K562 (cell line): ENCODE data around the gene ALDOC. TPM values are rescaled to one million over a fixed set of nuclear protein-coding genes. Genes with fewer than 3 reads are reported as not detected.

Source experiments
- BCOR ChIP-seq: fragments of 450-650 bp; IDR thresholded peaks from 2 replicates; pipeline ENCODE4 v1.6.1; 2016
- BDP1 ChIP-seq: IDR thresholded peaks from 3 replicates; pipeline ENCODE4 v1.6.1; 2011; ENCODE audit not compliant: insufficient read length, insufficient read depth
- BRCA1 ChIP-seq, 2 experiments: fragments of 450-650 bp in 1 of 2; sonication (generic) in 1 of 2; formaldehyde crosslinking in 1 of 2; IDR thresholded peaks; 2 replicates each; pipeline versions ENCODE4 v1.5.0 to v1.6.1; 2017 to 2020; ENCODE audit warnings: mild to moderate bottlenecking in 1 of 2, missing genetic modification reagents in 1 of 2
- CBX5 ChIP-seq: IDR thresholded peaks from 2 replicates; pipeline ENCODE4 v1.6.1; 2014; ENCODE audit warnings: low read depth, borderline replicate concordance
- CHD4 ChIP-seq: fragments of 200-600 bp; sonication (generic); IDR thresholded peaks from 3 replicates; pipeline ENCODE4 v1.6.1; 2012; ENCODE audit warnings: low read depth, mild to moderate bottlenecking, mixed read lengths, low read length, inconsistent platforms; ENCODE audit not compliant: insufficient read depth, insufficient replicate concordance, poor library complexity, severe bottlenecking
- ETS1 ChIP-seq: conservative IDR thresholded peaks from 2 replicates; pipeline ENCODE4 v1.6.1; 2011; ENCODE audit warnings: low read depth, mild to moderate bottlenecking, low read length; ENCODE audit not compliant: control insufficient read depth
- HINFP ChIP-seq: fragments of 450-650 bp; conservative IDR thresholded peaks from 2 replicates; pipeline ENCODE4 v1.6.1; 2016; ENCODE audit warnings: missing genetic modification characterization, low read depth, mild to moderate bottlenecking, control low read depth, missing compliant biosample characterization
- L3MBTL2 ChIP-seq: fragments of 450-650 bp; IDR thresholded peaks from 2 replicates; pipeline ENCODE4 v1.6.1; 2016; ENCODE audit warnings: mild to moderate bottlenecking, moderate library complexity
- MCM7 ChIP-seq, 2 experiments: fragments of 450-650 bp; IDR thresholded peaks; 2 replicates each; pipeline ENCODE4 v1.6.1; 2016 to 2018
- MEF2A ChIP-seq: IDR thresholded peaks from 2 replicates; pipeline ENCODE4 v1.6.1; 2011; ENCODE audit warnings: low read depth, mild to moderate bottlenecking, low read length, moderate library complexity; ENCODE audit not compliant: control insufficient read depth
- NFE2 ChIP-seq: IDR thresholded peaks from 2 replicates; pipeline ENCODE4 v1.6.1; 2014; ENCODE audit warnings: antibody characterized with exemption, low read depth
- NR4A1 ChIP-seq, 2 experiments: fragments of 250-450 bp in 1 of 2; fragments of 450-650 bp in 1 of 2; sonication (Bioruptor Pico) in 1 of 2; IDR thresholded peaks; 2 replicates each; pipeline versions ENCODE4 v1.4.0 to v1.6.1; 2016 to 2020; ENCODE audit warnings: mild to moderate bottlenecking in 2 of 2, missing compliant biosample characterization in 1 of 2, missing genetic modification characterization in 1 of 2, moderate library complexity in 1 of 2
- RHOXF2B ChIP-seq: fragments of 250-450 bp; sonication (Bioruptor Pico); conservative IDR thresholded peaks from 2 replicates; pipeline ENCODE4 v1.5.1; 2021
- TBP ChIP-seq: optimal IDR thresholded peaks from 2 replicates; pipeline ENCODE3; 2011; ENCODE audit warnings: low read depth, low read length, improper control_type of control experiment
- TCF7L2 ChIP-seq: fragments of 150-350 bp; IDR thresholded peaks from 2 replicates; pipeline ENCODE4 v1.6.1; 2016; ENCODE audit warnings: low read depth, mild to moderate bottlenecking, low read length, moderate library complexity
- TOE1 ChIP-seq, 2 experiments: fragments of 450-650 bp in 1 of 2; sonication (generic) in 1 of 2; formaldehyde crosslinking in 1 of 2; IDR thresholded peaks; 2 replicates each; pipeline versions ENCODE4 v1.7.1 to v1.8.0; 2016 to 2022; ENCODE audit warnings: borderline replicate concordance in 2 of 2, mild to moderate bottlenecking in 2 of 2, antibody characterized with exemption in 1 of 2, inconsistent platforms in 1 of 2, low read depth in 1 of 2, missing genetic modification reagents in 1 of 2, moderate library complexity in 1 of 2
- ZKSCAN3 ChIP-seq: fragments of 250-450 bp; sonication (Bioruptor Pico); IDR thresholded peaks from 2 replicates; pipeline ENCODE4 v1.4.0; 2020
- ZNF134 ChIP-seq: fragments of 250-450 bp; sonication (Bioruptor Pico); conservative IDR thresholded peaks from 2 replicates; pipeline ENCODE4 v1.4.0; 2020
- ZNF57 ChIP-seq: fragments of 450-650 bp; formaldehyde crosslinking; IDR thresholded peaks from 2 replicates; pipeline ENCODE4 v1.4.0; 2020; ENCODE audit warnings: mild to moderate bottlenecking, moderate library complexity
- ZNF584 ChIP-seq: fragments of 200-800 bp; sonication (Bioruptor generic); IDR thresholded peaks from 2 replicates; pipeline ENCODE4 v1.6.1; 2016; ENCODE audit warnings: low read depth, mild to moderate bottlenecking, missing genetic modification characterization, missing compliant biosample characterization
- ZNF75A ChIP-seq: fragments of 450-650 bp; formaldehyde crosslinking; IDR thresholded peaks from 2 replicates; pipeline ENCODE4 v1.4.0; 2020; ENCODE audit warnings: mild to moderate bottlenecking
- polyA plus RNA-seq, 8 experiments: library from polyadenylated mRNA; depleted of rRNA in 4 of 8; stranded (reverse) in 5 of 8; unstranded in 3 of 8; fragments of >200 nt; fragmentation: Nextera tagmentation in 2 of 8; fragmentation: Illumina TruSeq in 1 of 8; extraction: Ambion mirVana in 2 of 8; extraction: Trizol in 1 of 8; gene quantifications; 2 replicates each; pipeline versions ENCODE4 v1.2.1 to v1.2.3, GENCODE V29; 2011 to 2014; ENCODE audit warnings: inconsistent platforms in 1 of 8, missing spikeins in 1 of 8
- total RNA-seq, 7 experiments: library from RNA; depleted of rRNA in 6 of 7; stranded (reverse); fragments of >200 nt in 6 of 7; fragmentation: Illumina TruSeq in 2 of 7; extraction: Trizol in 2 of 7; gene quantifications; 2 replicates each; pipeline versions ENCODE4 v1.2.1 to v1.2.3, GENCODE V29; 2011 to 2021; ENCODE audit warnings: low replicate concordance in 1 of 7
- TF ChIP-seq, protein P1 (sequence below): fragments of 450-650 bp; formaldehyde crosslinking; conservative IDR thresholded peaks from 2 replicates; pipeline ENCODE4 v1.4.0; 2022; ENCODE audit warnings: mild to moderate bottlenecking, missing genetic modification characterization
- TF ChIP-seq, protein P2 (sequence below): sonication (generic); formaldehyde crosslinking; IDR thresholded peaks from 2 replicates; pipeline ENCODE4 v1.8.0; 2022; ENCODE audit warnings: missing genetic modification reagents, mild to moderate bottlenecking, moderate library complexity, borderline replicate concordance

Gene ALDOC
- total and polyA plus RNA-seq, 9 of the 15 experiments (the other 6 are each of a cell fraction or from before 2014, with no cell fraction given) = 43.2 to 263 (median 99.2) TPM

- TF ChIP-seq RHOXF2B (CRISPR knock-in tag) (no peak), ZNF75A (CRISPR knock-in tag) (no peak), TOE1 (IDR thresholded peaks at IDR 0.05; ENCODE audit: borderline replicate concordance) (no peak), TOE1 (CRISPR knock-in tag; IDR thresholded peaks at IDR 0.05; ENCODE audit: borderline replicate concordance, low read depth) (no peak), MCM7 (IDR thresholded peaks at IDR 0.05) (no peak), TBP (peak; percentile 85), CHD4 (no peak), ZNF584 (CRISPR knock-in tag) (no peak), NR4A1 (CRISPR knock-in tag; IDR thresholded peaks at IDR 0.05) (no peak), NR4A1 (tag; IDR thresholded peaks at IDR 0.05) (0 out of 2 replicates have a peak, but pooled peaks have one; percentile 19), HINFP (tag) (no peak), BDP1 (no peak), MEF2A (no peak), ZNF57 (CRISPR knock-in tag) (no peak), BCOR (no peak; the same call in 1 of the 2 replicates), NFE2 (no peak), ZKSCAN3 (CRISPR knock-in tag) (no peak), ZNF134 (CRISPR knock-in tag) (no peak), L3MBTL2 (peak; percentile 40; the same call in 1 of the 2 replicates), ETS1 (peak; percentile 70), BRCA1 (IDR thresholded peaks at IDR 0.05) (no peak), BRCA1 (CRISPR knock-in tag; IDR thresholded peaks at IDR 0.05) (no peak), CBX5 (no peak), TCF7L2 (no peak)
- TF ChIP-seq, protein P1, sequence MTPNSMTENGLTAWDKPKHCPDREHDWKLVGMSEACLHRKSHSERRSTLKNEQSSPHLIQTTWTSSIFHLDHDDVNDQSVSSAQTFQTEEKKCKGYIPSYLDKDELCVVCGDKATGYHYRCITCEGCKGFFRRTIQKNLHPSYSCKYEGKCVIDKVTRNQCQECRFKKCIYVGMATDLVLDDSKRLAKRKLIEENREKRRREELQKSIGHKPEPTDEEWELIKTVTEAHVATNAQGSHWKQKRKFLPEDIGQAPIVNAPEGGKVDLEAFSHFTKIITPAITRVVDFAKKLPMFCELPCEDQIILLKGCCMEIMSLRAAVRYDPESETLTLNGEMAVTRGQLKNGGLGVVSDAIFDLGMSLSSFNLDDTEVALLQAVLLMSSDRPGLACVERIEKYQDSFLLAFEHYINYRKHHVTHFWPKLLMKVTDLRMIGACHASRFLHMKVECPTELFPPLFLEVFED (CRISPR knock-in tag) = no peak
- TF ChIP-seq, protein P2, sequence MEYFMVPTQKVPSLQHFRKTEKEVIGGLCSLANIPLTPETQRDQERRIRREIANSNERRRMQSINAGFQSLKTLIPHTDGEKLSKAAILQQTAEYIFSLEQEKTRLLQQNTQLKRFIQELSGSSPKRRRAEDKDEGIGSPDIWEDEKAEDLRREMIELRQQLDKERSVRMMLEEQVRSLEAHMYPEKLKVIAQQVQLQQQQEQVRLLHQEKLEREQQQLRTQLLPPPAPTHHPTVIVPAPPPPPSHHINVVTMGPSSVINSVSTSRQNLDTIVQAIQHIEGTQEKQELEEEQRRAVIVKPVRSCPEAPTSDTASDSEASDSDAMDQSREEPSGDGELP (CRISPR knock-in tag) = peak; percentile 63; the same call in 1 of the 2 replicates
Observed at GRCh38 chr17:28571361-28572122, 5.2 kb downstream of the ALDOC start, which contains the start of gene PIGS (continued).
